Activated CD4-positive, alpha-beta T cell treated with anti-CD3 and anti-CD28 coated beads, Interleukin-2, amount 50 U/mL, for 24 hours (primary cell): ENCODE measurements around the gene RAC3.

Experiments
- DNase-seq, 2 donors: peaks; one replicate each; pipeline ENCODE4 v3.0.0-alpha.2; 2020; ENCODE audit warnings: low read depth in 1 of 2, low spot score in 1 of 2

Gene RAC3

DNA sequence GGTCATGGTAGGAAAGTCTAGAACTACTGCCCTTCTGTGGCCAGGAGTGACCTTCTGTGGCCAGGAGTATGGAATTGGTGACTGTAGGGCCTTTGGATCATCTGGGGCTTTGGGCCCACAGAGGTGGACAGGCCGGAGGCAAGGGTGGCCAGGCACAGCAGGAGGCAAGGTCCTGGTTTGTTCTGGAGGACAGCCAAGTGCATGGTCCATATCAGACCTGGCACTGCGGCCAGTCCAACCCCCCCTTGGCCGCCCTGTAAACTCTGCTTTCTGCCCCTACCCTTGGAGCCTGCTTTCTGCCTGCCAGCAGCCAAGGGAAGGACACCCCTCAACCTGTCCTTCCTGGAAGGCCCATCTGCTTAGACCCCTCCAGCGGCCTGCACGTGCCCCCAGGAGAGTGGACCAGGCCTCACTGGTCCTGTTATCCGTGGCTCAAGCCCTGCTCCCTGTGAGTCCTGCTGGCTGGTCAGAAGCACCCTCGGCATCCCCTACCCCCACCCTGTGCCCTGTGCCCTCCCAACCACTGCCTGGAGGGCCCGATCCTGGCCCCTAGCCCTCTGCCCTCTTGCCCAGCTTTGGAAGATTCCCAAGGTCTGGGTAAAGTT, 8.3 kb downstream of the RAC3 start:
- DNase-seq = no peak

DNA sequence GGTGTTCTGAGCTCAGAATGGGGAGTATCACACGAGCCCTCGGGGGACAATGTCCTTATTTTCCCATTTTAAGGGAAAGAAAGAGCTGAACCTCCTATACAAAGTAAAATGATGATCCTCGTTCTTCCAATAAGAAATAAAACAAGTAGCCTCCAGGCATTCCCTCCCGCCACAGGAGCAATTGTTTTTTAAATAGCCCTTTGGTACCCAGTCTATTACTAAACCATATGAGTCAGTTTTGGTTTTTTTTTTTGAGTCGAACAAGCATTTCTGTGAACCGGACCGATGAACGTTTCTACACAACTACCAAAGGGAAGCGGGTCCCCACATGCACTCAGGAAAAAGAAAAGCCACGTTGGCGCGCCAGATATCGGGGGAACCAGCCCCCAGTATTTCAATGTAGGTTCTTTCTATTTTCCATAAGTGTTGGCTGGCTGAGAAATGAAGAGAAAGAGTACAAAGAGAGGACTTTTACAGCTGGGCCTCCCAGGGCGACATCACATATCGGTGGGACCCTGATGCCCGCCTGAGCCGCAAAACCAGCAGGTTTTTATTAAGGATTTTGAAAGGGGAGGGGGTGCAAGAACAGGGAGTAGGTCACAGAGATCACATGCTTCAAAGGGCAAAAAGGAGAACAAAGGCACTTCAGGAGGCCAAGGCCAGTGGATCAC, 9.8 kb downstream of the RAC3 start:
- DNase-seq = no peak

DNA sequence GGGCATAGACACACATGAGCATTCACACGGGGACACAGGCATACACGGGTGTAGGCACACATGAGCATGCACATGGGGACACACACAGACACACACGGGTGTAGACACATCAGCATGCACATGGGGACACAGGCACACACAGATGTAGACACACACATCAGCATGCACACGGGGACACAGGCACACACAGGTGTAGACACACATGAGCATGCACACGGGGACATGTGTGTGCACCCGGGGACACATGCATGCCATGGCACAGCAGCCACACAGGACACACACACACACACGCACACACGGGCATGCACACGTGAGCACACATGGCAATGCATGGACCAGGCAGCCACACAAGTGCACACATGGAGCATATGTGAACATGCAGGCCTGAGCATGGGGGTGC, 11.2 kb downstream of the RAC3 start:
- DNase-seq = no peak

DNA sequence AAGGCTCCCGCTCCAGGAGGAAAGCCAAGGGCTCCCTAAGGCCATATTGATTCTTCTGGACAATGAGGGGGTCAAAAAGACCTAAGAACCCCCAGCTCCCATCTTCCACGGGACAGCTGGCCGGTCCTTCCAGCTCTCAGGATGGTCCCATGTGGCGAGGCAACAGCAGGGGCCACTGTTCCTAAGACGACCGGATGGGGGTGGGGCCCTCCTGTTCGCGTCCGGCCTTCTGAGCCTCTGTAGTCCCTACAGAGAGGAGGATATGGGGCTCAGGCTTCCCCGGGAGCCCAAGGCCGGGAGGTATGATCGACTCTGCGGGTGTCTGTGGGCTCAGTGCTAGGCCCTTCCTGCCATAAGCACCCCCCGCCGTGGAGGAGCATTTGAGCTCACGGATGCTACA, 12.0 kb downstream of the RAC3 start:
- DNase-seq = no peak

DNA sequence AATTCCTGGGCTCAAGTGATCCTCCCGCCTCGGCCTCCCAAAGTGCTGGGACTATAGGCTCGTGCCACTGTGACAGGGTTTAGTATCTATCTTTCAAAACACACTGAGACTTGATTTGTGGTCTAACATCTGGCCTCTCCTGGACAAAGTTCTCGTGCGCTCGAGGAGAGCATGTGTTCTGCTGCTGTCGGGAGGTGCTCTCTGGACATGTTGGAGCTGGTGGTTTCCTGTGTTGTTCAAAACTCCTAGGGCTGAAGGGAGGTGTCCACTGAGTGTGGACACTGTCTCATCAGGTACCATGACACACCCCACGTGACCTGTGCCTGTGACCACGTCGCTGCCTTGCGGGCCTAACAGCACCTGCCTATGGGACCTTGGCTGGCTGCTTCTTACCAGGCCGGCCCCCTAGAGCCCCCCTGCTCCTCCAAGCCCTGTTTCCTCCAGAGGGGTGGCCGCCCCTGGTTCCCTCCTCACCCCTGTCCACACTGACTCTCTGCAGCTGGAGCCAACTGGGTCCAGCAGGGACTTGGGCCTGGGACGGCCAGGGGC, 14.5 kb downstream of the RAC3 start:
- DNase-seq = no peak

DNA sequence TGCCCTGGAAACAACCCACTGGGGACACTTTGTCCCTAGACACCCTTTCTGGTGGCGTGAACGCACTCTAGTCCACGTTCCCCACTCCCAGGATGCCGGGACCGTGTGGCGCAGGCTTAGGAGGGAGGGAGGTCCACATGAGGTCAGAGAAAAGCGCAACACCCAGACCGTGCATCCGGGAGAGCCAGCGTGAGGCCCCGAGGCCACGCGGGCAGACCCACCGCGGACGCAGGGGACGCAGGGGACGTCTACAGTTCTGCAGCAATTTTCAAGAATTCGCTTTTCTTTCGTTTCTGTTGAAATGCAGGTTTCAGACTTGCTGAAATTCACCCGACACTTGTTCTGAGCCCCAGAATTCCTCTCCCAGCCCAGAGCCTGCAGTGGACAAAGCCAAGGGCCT, 15.4 kb downstream of the RAC3 start:
- no peak for DNase-seq

DNA sequence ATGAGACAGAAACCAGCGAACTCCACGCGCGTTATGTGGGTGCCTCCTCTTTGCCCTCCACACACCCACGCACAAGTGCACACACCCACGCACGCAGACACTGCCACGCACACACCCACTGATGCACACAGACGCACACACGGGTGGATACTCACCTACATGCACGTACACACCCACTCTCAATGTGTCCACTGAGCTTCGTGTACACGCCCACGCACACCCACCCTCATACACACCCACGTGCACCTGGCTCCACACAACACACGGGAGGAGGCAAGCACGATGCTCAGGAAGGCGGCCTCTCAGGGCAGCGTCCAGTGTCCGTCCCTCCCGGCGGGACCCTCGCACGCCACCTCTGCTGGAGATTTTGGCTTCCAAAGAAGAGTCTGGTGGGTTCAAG, 15.9 kb downstream of the RAC3 start:
- DNase-seq = no peak

DNA sequence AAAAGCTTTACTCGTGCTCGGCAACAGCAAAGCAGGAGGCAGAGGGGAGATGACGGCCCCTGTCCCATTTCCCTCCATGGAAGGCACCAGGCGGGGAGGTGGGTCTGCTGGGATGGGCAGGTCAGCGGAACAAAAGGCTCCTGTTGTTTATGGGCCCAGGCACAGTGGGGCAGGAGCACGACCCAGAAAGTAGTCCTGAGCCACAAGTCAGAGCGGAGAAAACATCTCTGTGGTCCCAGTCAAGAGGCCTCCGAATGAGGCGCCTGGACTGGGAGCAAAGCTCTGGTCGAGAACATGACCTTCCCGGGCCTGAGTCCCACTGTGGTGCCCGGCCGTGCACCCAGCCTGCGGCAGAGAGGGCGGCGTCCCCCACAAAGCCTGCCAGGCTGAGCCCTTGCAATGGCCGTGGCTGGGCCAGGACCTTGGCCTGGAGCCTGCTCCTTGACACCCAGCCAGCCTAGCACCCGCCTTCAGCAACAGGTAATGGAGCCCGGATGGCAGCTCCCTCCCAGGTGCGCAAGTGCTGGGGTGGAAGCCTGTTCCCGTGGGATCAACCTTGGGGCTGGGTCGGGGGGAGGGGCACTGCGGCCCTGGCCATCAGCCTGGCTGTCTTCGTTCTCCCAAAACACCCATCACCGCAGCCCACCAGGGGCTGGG, 16.6 kb downstream of the RAC3 start:
- DNase-seq = no peak

DNA sequence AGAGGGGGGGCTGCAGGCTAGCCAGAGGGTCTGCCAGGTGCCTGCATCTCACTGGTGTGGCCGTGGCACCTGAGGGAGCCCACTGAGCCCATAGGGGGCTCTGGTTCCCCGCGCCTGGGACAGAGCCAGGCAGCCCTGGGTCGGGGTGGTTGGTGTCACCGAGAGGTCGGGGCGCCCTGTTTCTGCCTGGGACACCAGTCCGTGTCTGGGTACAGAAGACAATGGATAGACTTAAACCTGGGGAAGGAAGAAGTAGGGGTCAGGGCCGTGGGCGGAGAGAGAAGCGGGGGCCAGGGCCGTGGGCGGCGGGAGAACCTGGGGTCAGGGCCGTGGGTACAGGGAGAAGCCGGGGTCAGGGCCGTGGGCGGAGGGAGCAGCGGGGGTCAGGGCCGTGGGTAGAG, 17.1 kb downstream of the RAC3 start:
- DNase-seq = no peak

DNA sequence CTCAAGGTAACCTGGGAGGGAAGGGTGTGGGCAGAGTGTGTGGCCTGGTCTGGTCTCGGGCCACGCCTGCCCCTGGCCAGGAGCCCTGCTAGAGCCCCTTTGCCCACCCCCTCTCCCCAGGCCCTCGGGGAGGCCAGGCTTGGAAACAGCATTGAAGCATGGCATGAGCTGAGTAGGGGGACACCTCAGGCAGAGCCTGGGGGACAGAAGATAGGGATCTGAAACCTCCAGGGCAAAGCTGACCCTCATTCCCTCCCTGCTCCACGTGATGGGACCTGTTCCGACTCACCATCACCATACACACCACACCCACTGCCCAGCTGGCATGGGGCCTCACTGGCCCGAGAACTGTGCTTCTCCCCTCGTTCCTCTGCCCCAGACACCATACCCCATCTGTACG, 17.6 kb downstream of the RAC3 start:
- DNase-seq = no peak

DNA sequence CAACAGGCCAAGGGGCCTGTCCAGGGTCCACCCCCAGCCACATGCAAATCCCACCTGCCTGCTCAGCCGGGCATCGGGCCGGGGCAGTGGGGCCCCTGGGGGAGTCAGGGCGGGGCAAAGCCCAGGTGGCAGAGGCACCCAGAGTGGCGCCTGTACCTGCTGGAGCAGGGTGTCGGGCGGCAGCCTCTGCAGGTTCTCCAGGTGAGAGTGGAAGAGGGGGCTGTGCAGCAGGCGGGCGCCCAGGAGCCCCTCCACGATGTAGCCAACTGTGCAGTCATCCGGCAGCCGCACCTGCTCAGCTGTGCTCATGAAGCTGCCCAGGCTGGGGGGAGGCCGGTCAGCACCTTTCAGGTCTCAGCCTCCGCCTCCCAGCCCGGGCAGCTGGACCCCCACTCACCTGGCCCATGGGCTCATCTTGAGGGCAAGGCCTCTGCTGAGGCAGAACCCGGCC, 18.1 kb downstream of the RAC3 start:
- DNase-seq = no peak

DNA sequence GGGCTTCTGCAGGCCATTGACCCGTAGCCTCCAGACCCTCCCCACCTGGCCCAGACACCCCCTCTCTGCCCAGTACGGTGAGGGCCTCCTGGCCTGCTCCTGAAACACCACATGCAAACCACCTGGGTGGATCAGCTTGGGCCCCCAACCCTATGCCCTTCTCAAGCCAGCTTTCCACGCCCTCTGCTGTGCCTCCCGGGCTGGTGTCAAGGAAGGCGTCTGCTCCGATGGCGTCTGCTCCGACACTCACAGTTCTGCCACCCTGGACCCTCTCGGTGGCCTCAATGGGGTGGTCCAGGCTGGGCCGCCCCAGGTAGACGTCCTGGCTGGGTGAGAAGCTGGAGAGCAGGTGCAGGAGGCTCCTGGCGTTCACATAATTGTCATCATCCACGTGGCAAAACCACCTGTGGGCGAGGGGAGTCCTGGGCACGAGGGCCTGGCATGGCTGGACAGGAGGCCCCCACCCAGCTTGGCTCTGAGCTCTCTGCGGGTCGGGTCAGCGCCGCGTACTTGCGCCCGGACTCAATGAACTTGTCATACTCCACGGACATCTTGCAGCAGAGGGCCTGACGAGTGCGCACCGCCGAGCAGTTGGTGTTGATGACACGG, 18.8 kb downstream of the RAC3 start:
- no peak for DNase-seq

DNA sequence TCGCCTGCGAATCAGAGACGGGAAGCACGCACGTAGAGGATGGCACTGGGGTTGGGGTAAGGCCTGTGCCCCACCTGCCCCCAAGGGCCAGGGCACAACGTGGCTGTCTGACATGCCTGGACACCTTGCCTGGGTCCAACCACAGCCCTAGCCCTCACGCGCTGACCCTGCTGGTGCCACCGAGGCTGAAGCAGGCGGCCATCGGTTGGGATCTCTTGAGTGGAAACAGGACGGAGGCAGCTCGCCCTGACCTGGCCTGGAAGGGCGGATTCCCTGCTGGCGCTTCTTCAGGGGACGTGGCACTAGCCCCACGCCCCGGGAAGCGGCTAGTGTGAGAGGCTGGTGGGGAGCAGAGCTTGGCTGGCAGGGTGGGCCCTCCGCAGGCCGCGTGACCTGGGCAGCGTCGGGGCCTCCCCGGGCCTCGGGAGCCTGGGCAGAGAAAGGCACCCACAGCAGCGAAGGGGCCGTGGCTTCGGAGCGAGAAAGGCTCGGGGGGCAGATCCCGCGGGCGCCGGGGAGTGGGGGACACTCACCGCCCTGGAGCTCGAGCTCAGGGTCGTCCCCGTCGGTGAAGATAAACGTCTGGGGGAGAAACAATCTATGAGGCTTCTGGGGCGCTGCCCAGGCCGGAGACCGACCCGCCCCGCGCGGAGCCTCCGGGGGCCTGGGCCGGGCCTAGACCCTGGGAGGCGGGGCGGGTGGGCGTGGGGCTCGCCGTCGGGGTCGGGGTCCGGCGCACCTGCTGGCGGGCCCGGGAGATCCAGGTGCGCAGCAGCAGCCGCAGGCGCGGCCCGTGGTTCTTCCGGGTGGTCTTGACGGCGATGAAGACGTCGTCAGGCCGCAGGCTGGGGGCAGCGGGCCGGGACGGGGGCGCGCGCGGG, 19.5 kb downstream of the RAC3 start:
- no peak for DNase-seq

DNA sequence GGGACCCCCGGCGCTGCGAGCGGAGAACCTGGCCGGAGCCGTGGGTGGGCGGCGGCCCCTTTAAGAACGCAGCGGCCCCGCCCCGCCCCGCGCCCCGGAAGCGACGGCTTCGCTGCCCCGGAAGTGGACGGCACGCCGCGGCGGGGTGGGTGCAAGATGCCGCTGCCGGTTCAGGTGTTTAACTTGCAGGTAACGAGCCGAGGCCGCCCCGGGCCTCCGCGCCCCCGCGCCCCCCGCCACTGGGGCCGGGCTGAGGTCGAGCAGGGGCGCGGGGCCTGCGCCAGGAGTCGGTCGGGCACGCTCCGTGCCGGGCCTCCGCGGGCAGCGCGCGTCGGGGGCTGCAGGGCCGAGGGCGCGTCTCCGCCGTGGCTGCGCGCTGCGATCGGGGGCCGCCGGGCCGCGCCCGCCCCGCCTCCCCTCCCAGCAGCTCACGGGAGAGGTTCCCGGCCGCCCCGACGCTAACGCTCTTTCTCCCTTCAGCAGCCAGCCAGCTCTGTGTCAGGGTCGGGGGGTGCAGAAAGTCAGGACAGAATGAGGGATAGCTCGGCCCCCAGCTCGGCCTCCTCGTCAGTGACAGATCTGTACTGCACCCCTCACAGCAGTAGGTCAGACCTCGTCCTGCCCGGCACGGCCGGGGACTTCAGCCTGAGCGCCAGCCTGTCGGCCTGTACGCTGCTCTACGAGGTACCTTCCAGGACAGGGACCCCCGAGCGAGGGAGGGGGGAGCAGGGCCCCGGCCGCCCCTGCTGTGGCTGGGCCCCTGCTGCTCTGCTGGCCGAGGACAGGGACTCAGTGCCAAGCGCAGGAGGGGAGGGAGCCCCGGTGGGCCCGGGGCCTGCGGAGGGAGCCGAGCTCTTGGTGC, 20.5 kb downstream of the RAC3 start, which contains the start of the genes GPS1 and RFNG:
Gene GPS1 (plus strand): TSS at position 123 of the 862 bp plus-strand sequence. CDS start 34 bp downstream, at position 157.
Gene RFNG (minus strand): TSS at position 36 of the 862 bp plus-strand sequence. CDS start 45 bp downstream, outside the sequence.
- peak; percentile 70 to 80 for DNase-seq

DNA sequence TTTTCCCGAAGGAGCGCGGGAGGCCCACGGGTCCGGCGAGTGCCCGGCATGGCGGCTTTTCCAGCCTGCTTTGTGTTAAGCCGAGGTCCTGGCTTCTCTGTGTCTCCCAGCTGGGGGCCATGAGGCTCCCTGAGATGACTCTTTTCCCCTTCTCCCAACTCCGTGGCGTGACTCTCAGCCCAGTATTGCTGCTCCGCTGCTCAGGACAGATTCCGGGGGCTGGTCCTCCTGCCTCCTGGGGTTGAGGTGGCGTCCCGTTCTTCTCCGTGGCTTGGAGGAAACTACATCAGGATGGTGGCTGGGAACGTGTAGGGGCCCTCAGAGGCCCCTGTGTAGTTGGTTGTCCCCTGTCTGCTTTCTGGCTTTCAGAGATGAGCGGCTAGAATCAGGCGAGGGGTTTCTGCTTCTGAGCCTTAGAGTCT, 21.2 kb downstream of the RAC3 start:
- no peak for DNase-seq

DNA sequence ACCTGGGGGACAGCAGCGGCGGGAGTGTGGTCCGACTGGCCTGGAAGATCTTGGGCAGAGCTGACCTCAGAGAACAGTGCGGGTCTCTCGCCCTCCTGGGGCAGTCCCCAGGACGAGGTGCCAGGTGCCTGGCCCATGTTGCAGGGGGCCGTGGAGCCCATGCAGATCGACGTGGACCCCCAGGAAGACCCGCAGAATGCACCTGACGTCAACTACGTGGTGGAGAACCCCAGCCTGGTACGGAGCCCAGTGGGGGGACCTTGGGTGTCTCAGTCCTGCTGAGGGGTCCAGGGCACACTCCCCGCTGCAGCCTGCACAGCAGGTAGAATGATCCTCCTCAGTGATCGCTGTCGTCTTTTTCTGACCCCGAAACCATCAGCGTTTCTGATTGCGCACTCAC, 21.7 kb downstream of the RAC3 start:
- no peak for DNase-seq

DNA sequence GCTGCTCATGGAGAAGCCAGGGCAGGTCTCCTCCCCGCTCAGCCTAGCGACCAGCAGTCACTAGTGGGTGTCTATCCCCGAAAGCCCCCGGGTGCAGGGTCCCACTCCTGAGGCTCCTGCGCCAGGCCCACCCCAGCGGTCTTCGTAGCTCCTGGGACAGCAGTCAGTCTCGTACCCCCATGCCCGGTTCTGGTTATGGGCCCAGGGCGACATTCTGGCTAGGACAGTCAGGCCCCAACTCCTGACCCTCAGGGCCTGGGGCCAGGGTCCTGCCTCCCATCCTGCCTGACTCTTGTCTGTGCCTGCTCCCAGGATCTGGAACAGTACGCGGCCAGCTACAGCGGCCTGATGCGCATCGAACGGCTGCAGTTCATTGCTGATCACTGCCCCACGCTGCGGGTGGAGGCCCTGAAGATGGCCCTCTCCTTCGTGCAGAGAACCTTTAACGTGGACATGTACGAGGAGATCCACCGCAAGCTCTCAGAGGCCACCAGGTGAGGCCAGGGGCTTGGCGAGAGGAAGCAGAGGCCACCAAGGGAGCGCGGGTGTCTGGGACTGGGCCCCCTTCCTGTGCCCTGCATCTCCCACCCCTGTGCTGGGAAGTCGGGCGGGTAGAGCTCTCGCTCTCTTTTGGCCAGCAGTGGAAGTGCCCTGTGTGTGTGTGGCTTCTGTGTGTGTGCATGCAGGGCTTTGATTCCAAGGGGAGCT, 22.2 kb downstream of the RAC3 start:
- no peak for DNase-seq

DNA sequence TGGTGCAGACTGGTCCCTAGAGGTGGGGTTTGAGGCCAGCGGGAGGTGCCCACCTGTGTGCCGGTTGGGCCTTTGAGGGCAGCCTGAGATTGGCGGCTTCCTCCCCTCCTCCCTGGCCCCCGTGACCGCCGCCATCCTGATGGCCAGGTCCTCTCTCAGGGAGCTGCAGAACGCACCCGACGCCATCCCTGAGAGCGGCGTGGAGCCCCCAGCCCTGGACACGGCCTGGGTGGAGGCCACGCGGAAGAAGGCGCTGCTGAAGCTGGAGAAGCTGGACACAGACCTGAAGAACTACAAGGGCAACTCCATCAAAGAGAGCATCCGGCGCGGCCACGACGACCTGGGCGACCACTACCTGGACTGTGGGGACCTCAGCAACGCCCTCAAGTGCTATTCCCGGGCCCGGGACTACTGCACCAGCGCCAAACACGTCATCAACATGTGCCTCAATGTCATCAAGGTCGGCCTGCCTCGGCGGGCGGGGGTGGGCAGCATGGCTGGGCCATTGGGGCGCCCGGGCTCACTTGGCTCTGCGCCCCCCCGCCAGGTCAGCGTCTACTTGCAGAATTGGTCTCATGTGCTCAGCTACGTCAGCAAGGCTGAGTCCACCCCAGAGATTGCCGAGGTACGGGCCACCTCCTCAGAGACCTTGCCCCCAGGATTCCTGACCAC, 23.0 kb downstream of the RAC3 start:
- no peak for DNase-seq
